NCI-H345 treated with DMSO at 0.1 percent for 48 hours (cell line): ENCODE measurements around the gene WHAMM.
"Not testable (repeated sequence)": the region's sequence is repeated elsewhere in the genome, so short reads cannot be mapped to it uniquely, and the experiment has no call there.

Source experiments
- DNase-seq: peaks from one replicate; lab custom pipeline; 2025; ENCODE audit not compliant: unreplicated experiment; lab: John Stamatoyannopoulos, UW

The WHAMM gene

DNA sequence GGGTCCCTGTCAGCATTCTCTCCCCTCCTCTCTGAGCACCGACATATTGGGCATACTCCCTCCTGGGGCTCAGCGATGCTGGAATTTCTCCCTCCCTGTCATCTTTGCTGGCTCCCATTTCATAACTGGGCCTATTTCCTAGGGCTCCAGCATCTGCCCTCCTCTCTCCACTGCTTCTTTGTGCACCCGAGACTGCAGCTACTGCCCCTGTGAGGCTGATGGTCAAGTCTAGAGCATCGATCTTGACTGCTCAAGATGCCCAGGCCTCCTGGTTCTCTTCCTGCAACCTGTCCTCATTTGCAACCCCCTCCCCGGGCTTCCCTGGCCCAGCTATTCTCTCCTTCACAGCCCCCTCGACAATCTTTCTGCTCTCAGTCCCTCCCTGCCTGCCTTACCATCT, 53.5 kb downstream of the WHAMM start:
- DNase-seq: no peak

DNA sequence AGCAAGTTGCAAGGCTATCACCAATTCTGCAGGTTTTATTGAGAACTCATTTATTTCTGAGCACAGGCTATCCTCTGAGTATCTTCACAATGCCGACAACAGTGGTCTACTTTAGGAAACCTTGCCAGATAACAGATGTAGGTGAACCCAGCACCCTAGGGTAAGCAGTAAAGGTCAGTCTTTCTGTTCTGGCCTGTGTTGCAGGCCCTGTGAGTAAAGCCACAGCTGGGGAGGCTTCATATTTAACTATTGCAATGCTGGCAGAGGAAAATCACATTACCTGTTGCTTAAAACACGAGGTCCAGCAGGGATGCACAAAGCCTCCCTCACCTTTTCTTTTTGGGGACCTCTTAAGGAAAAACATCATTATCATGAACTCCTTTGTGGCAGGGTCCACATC, 55.5 kb downstream of the WHAMM start:
- DNase-seq: no peak

DNA sequence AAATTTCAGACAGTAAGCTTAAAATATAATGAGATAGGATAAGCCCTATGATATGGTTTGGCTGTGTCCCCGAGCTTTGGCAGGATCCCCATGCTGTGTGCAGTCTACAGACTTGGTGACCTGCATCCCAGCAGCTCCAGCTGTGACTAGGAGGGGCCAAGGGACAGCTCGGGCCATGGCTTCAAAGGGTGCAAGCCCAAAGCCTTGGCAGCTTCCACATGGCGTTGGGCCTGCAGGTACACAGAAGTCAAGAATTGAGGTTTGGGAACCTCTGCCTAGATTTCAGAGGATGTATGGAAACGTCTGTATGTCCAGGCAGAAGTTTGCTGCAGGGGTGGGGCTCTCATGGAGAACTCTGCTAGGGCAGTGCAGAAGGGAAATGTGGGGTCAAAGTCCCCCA, 56.2 kb downstream of the WHAMM start:
- DNase-seq: not testable (repeated sequence)

DNA sequence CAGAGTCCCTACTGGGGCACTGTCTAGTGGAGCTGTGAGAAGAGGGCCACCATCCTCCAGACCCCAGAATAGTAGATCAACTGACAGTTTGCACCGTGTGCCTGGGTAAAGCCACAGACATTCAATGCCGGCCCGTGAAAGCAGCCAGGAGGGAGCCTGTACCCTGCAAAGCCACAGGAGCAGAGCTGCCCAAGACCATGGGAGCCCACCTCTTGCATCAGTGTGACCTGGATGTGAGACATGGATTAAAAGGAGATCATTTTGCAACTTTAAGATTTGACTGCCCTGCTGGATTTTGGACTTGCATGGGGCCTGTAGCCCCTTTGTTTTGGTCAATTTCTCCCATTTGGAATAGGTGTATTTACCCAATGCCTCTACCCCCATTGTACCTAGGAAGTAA, 56.6 kb downstream of the WHAMM start:
- not testable (repeated sequence) for DNase-seq

DNA sequence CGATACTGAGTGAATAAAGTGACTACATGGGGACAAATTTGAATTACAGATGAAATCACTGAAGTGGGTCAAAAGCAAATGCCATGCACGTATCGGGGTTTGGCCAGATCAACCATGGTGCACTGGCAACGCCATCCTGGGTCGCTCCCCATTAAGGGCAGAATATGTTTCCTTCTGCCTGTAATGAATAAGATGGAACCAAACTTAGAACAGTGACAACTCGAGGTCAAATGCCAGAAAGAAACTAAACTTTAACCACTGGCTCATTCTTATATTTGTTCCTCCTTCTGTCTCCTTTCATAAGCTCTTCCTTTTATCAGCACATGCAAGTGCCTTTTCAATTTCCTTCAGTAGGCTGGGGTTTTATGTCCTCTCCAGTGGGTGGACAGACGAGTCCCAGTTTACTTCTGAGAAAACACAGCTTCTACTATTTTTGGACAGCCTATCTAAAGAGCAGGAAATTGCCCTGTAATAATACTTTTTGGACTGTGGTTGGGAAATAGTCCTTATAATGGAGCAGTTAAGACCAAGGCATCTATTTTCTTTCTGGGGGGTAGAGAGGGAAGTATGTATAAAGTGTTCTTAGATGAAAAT, 61.4 kb downstream of the WHAMM start:
- no peak for DNase-seq

DNA sequence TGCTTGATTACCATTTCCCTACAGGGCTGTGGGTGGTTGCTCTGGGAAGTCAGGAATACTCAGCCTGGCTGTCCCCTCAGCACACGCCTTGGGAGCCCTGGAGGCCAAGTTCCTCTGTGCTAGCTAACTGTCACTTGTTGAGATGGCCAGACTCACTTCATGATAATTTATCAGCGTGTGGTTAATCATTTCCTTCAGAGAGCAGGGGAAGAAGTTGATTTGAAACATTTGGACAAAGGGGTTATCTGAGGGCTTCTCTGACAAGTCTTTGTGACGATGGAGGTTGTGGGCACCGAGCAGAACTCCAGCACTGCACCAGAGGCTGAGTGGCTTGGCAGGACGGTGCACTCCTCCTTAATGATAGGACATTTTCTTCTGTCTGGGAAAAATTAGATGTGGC, 61.9 kb downstream of the WHAMM start:
- DNase-seq: no peak

DNA sequence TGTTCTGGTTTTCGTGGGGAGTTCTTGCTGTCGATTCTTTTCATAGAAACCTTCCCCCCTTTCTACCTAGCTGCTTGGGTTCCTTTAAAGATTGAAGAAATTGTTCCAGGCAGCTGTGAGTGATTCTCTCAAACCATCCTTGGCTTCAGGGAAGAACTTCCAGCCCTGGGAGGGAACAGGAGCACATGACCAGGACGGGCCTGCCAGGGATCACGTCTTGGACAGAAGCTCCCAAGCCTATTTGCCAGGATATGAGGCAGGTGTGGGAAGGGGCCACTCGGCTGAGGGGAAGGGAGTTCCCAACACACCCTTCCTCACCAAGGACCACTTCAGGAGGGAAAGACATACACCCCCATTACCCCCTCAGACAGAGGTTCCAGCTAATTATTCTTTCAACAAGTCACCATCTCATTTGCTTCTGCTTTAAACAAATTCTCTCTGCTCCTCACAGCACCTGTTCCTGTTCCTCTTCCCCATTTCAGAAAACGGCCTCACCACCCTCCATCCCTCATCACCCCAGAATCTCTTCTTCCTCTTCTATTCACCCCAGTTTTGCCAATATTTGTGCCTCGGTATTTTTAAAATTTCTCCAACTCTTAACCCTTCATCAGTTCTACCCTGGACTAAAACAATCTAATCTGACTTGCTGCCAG, 62.5 kb downstream of the WHAMM start:
- DNase-seq: no peak

DNA sequence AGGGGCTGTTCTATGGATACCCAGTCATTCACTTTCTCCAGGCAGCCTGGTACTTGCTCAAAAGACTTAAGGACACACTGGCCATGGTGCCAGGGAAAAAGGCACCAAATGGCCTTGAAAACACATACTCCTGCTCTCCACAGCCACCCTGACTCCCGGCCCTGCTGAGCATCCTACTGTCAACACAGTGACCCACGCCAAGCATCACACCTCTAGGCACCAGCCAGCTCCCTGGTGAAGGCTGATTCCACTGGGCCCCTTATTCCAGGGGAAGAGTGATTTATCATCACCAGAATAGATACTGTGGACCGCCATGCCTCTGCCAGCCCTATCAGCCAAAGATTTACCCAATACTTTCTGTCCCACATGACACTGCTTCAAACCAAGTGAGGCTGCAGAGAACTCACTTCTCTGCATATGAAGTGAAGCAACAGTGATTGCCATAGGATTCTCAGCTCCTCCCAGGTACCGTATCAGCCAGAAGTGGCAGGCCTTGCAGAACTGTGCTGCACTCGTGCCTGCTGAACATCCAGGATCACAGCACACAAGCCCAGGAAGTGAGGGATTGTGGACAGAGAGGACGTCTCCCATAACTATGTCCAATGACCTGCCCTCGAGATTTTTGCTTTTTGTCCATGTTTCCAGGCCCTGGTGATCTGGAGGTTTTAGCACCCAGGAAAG, 63.7 kb downstream of the WHAMM start:
- no peak for DNase-seq

DNA sequence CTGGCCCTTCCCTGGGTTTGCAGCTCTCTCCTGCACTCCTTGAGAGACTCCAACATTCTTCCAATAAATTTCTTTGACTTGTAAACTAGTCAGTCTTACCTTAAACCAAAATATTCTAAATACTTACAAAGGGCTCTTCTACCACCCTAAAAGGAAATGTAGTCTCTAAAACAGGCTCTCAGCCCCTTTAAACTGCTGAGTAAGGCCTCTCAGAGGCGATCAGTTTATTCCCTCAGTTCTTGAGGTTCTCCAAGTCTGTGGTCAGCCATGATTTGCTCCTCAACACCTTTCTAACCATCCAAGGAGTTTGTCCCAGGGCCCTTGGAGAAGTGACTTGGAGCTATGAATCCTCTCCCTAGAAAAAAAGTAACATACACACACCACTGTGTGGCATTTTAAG, 64.8 kb downstream of the WHAMM start:
- DNase-seq: no peak

DNA sequence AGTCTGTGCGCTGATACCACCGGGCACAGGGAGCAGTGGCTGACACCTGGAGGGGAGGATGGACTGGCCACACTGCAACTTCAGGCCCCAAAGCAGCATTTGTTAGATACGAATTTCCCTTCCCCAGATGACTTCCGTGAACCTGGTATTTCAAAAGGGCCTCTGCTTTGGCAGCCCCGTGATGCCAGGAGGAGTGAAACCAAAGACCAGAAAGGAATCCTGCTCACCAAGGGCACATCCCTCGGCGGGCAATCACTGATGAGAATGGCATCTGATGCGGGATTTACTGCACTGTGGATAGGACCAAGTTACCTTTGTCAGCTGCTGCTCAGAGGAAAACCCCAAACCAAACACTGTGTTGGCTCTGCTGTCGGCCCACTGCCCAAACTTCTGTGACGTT, 65.5 kb downstream of the WHAMM start:
- DNase-seq: no peak

DNA sequence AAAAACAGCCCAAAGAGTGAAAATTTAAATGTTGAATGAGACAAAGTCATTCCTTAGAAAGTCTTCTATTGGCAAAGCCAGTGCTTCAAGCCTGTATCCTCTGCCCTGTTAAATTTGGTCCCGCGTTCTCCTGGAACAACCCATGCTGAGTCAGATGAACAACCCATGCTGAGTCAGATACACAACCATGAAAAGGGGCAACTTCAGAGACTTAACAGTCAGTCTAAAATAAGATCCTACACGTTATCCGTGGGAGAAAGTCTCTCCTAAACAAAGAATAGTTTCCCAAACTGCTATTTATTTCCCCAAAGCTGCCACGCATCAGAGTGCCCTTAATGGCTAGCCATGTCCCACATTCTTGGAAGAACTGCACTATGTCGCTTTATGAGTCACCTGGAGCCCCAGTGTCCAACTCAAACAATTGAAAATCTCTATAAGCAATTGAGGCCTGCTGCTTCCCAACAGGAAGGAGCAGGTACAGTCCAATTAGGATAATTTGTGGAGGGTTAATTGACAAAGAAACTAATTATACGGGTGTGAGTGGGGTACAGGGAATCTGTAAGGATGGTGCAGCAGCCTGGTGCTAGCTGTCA, 66.1 kb downstream of the WHAMM start:
- DNase-seq: no peak

DNA sequence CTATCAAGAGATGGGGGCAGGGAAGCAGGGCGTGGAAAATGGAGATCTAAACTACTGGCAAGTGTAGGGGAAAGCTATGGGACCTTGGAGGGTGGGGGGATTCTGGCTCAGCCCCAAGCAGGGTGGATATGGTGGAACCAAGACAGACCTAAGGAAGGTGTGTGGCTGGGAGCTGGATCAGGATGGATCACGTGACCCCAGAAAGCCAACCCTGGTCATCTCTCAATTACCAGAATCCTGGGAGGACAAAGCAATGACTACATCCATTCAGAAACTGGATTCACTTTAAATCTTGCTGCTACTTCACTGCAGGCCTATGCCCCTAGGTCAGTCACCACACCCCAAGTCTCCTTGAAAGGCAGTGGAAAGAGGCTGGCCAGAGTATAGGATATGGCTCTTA, 68.4 kb downstream of the WHAMM start:
- DNase-seq: no peak

DNA sequence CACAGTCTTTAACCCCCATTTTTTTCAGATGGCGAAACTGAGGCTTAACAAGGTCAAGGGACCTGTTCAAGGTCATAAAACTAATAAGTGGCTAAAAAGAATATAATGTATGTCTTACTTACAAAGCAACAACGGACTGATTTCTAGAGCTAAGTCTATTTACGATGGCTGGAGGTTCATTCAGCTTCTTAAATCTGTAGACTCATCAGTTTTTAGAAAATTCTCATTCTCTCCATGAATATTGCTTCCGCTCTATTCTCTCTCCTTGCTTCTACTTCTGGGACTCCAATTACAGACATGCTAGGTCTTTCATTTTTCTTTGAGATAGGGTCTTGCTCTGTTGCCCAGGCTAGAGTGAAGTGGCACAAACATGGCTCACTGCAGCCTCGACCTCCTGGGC, 68.9 kb downstream of the WHAMM start:
- no peak for DNase-seq

DNA sequence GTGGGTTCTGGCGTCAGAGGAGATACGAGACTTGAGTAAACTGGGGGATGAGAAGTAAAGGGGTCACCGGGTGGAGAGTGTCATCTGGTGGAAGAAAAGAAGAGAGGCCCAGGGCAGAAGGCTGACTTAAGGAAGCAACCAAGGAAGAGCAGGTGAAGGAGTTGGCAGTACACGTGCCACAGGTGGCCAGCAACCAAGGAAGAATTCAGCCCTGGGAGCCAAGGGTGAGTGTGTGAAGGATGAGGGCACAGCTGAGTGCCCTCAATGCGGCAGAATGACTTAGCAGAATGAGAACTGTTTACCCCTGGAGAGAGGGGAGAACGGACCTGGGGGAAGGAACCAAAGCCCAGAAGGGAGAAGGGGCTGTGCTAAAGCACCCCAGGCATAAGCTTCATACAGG, 71.3 kb downstream of the WHAMM start:
- DNase-seq: no peak

DNA sequence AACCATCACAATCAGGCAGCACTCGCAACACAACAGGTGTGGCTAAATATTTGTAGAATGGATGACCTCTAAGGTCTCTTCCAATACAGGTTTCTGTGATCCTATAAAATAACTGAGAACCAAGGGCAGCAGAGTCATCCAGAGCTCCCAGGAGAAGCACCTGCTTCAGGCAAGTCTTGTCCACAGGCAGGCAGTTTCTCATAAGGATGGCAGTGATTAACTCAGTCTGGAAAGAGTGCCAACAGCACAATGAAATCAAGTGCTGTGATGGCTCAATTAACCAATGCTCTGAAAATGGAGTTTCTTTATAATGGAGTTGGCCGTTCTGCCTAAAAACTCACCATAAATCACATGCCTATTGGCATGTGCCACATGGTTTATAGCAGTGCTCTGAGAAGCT, 72.3 kb downstream of the WHAMM start:
- DNase-seq: no peak

DNA sequence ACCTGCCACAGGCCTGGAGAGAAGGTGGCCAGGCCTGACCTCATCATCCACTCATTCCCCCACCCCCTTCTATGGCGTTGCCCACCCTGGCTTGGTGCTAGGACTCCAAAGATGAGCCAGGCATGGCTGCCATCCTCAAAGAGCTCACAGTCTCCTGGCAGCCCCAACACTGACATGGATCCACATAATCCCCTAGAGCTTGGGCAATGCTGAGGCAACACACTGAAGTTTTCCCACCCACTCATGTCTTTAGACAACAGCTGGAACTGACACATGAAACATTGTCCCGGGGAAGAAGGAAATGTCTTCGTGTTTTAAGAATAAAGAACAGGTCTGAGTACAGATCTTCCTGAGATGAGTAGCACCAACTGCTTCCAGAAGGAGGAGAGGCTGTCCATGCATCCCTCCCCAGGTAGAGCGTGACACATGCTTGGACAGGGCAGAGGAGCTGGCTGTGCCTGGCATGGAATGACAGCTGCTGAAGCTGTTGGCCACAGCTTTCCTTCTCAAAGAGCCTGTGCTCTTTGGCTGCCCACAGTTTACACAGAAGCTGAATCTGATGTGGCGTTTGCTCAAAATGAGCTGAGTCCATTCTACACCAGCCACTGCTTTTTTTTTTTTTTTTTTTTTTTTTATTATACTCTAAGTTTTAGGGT, 73.0 kb downstream of the WHAMM start:
- no peak for DNase-seq
